Prostate gland (tissue), 2 donors: ENCODE data around the gene ASIP. TPM values are rescaled to one million over a fixed set of nuclear protein-coding genes. Genes with fewer than 3 reads are reported as not detected.
"Not testable (repeated sequence)": the region's sequence is repeated elsewhere in the genome, so short reads cannot be mapped to it uniquely, and the experiment has no call there.

Experiments
- DNase-seq: peaks from one replicate; pipeline ENCODE4 v3.0.0-alpha.2; 2019; ENCODE audit warnings: low spot score
- H3K27ac ChIP-seq, 2 donors: fragments of 200-600 bp; sonication (generic); 2 replicates each; pipeline ENCODE4 v1.5.1; 2017 to 2019
- H3K27me3 ChIP-seq: fragments of 200-600 bp; sonication (generic); replicated peaks from 2 replicates; pipeline ENCODE4 v1.5.1; 2019; ENCODE audit not compliant: insufficient read depth
- H3K36me3 ChIP-seq, 2 donors: fragments of 200-600 bp; sonication (generic); 1 replicate in 1 of 2; 2 replicates in 1 of 2; pipeline versions ENCODE4 v1.5.1 to v1.8.1; 2017 to 2019
- H3K4me1 ChIP-seq: fragments of 200-600 bp; sonication (generic); replicated peaks from 2 replicates; pipeline ENCODE4 v1.5.1; 2019
- H3K4me3 ChIP-seq, 2 donors: fragments of 200-600 bp; sonication (generic); 2 replicates each; pipeline ENCODE4 v1.5.1; 2017 to 2019
- H3K9me3 ChIP-seq: fragments of 200-600 bp; sonication (generic); 2 replicates; pipeline ENCODE4 v1.5.1; 2017
- CTCF ChIP-seq, 4 experiments: fragments of 200-600 bp in 2 of 4; fragments of 450-650 bp in 2 of 4; sonication (generic) in 2 of 4; IDR thresholded peaks; 1 replicate in 3 of 4; 2 replicates in 1 of 4; pipeline ENCODE4 v1.5.1; 2016 to 2019; ENCODE audit warnings: antibody characterized with exemption in 4 of 4, mild to moderate bottlenecking in 2 of 4, moderate library complexity in 2 of 4
- POLR2A ChIP-seq: fragments of 450-650 bp; IDR thresholded peaks from one replicate; pipeline ENCODE4 v1.6.1; 2016; ENCODE audit warnings: antibody characterized with exemption, mild to moderate bottlenecking
- POLR2AphosphoS5 ChIP-seq: sonication (generic); formaldehyde crosslinking; IDR thresholded peaks from one replicate; pipeline ENCODE4 v1.6.1; 2017; ENCODE audit warnings: antibody characterized with exemption
- WGBS: methylation state at CpG from one replicate; pipeline ENCODE4 v1.1.5; 2018; 5-methylcytosine and 5-hydroxymethylcytosine counted together
- intact Hi-C: fragments of 100-400 bp; cut with DNase I; formaldehyde crosslinking; loops from one replicate; pipeline ENCODE4 v1.14.2; 2022
- total RNA-seq, 2 donors: library from RNA; depleted of rRNA; stranded (reverse); fragments of >200 nt; gene quantifications; one replicate each; pipeline ENCODE4 v1.1.0, GENCODE V29; 2016

Gene ASIP
- total RNA-seq, 2 donors from 2014 or later = 3.6 TPM; not detected in 1

GRCh38 chr20:34251619-34252018, 10.4 kb downstream of the ASIP start:
- no peak for DNase-seq
- Histone ChIP-seq H3K27ac (peak overlapping the region in 1 of 2 donors; percentile 86), H3K27me3 (no peaks in the 10 kb centered on the region), H3K4me1 (peaks cover 6% of the 10 kb centered on the region), H3K9me3 (no peaks in the 10 kb centered on the region), H3K4me3 (no peak overlapping the region), H3K36me3 (no peaks in the 10 kb centered on the region)
- WGBS = 93% methylated on average over 2 of the region's 2 CpGs
- TF ChIP-seq POLR2A (no peak), POLR2AphosphoS5 (no peak)
- intact Hi-C loops = no loop called here

- H3K4me3 ChIP-seq, H3K9me3 ChIP-seq, H3K36me3 ChIP-seq, intact Hi-C loops, H3K4me1 ChIP-seq, H3K27me3 ChIP-seq: not testable (repeated sequence)
- DNase-seq = peak; percentile 56
- TF ChIP-seq POLR2AphosphoS5 = peak; percentile 88
- 36% methylated on average over 7 of the region's 7 CpGs for WGBS
- peak overlapping the region; percentile 74 to 86 for H3K27ac ChIP-seq
Measured at GRCh38 chr20:34252431-34253086, 11.3 kb downstream of the ASIP start.

- H3K36me3 ChIP-seq = no peaks in the 10 kb centered on the region
- 86% methylated on average over 1 of the region's 1 CpG for WGBS
- H3K9me3 ChIP-seq = no peaks in the 10 kb centered on the region
- no peak for DNase-seq
- no peaks in the 10 kb centered on the region for H3K27me3 ChIP-seq
- peaks cover 6% of the 10 kb centered on the region for H3K4me1 ChIP-seq
- TF ChIP-seq POLR2A = no peak
- no peak for TF ChIP-seq CTCF (IDR thresholded peaks at IDR 0.05)
- TF ChIP-seq POLR2AphosphoS5 = no peak
- intact Hi-C loops = no loop called here
- H3K4me3 ChIP-seq = no peak overlapping the region
- H3K27ac ChIP-seq = peak overlapping the region in 1 of 2 donors; percentile 48
Measured at GRCh38 chr20:34254979-34255378, 13.8 kb downstream of the ASIP start.

GRCh38 chr20:34256629-34257124, 15.5 kb downstream of the ASIP start:
- H3K4me1 ChIP-seq = peaks cover 6% of the 10 kb centered on the region
- H3K4me3 ChIP-seq = no peak overlapping the region
- no peak overlapping the region for H3K27ac ChIP-seq
- no peaks in the 10 kb centered on the region for H3K27me3 ChIP-seq
- H3K36me3 ChIP-seq = no peaks in the 10 kb centered on the region
- no peaks in the 10 kb centered on the region for H3K9me3 ChIP-seq
- WGBS = 79% methylated on average over 5 of the region's 5 CpGs
- no peak for DNase-seq
- TF ChIP-seq POLR2AphosphoS5 (no peak), POLR2A (no peak)
- intact Hi-C loops = no loop called here

GRCh38 chr20:34260208-34260942, 19.2 kb downstream of the ASIP start:
- no peak for DNase-seq
- no peaks in the 10 kb centered on the region for H3K4me1 ChIP-seq
- 94% methylated on average over 5 of the region's 5 CpGs for WGBS
- no peak overlapping the region for H3K27ac ChIP-seq
- H3K36me3 ChIP-seq = no peaks in the 10 kb centered on the region
- no peaks in the 10 kb centered on the region for H3K27me3 ChIP-seq
- no peaks in the 10 kb centered on the region for H3K9me3 ChIP-seq
- intact Hi-C loops = no loop called here
- TF ChIP-seq CTCF (IDR thresholded peaks at IDR 0.05) = no peak
- no peak for TF ChIP-seq POLR2AphosphoS5
- no peak for TF ChIP-seq POLR2A
- H3K4me3 ChIP-seq = no peak overlapping the region

GRCh38 chr20:34262488-34263288, 21.5 kb downstream of the ASIP start:
- Histone ChIP-seq H3K27me3 (no peaks in the 10 kb centered on the region), H3K4me1 (no peaks in the 10 kb centered on the region), H3K9me3 (no peaks in the 10 kb centered on the region), H3K27ac (peak overlapping the region; percentile 59 to 72), H3K4me3 (no peak overlapping the region), H3K36me3 (no peaks in the 10 kb centered on the region)
- no peak for DNase-seq
- TF ChIP-seq CTCF (IDR thresholded peaks at IDR 0.05) (no peak), POLR2A (no peak), POLR2AphosphoS5 (no peak)
- intact Hi-C loops = no loop called here
- WGBS = 55% methylated on average over 9 of the region's 9 CpGs

- H3K27me3 ChIP-seq, H3K9me3 ChIP-seq, H3K36me3 ChIP-seq, intact Hi-C loops, H3K4me3 ChIP-seq, H3K4me1 ChIP-seq, DNase-seq: not testable (repeated sequence)
- 95% methylated on average over 8 of the region's 8 CpGs for WGBS
- H3K27ac ChIP-seq = peak overlapping the region in 1 of 2 donors; percentile 72
Measured at GRCh38 chr20:34263468-34263867, 22.2 kb downstream of the ASIP start.
